HL-60 (cell line): ENCODE measurements around the gene DOCK10.

Experiments used
- DNase-seq, 2 experiments: peaks; one replicate each; pipeline ENCODE4 v3.0.0-alpha.2; 2010 to 2020; ENCODE audit warnings: low read depth in 1 of 2, low spot score in 1 of 2
- H3K27ac ChIP-seq: fragments of 250-450 bp; sonication (Bioruptor Pico); replicated peaks from 2 replicates; pipeline ENCODE4 v1.5.1; 2020; ENCODE audit warnings: mild to moderate bottlenecking, moderate library complexity
- H3K27me3 ChIP-seq: fragments of 250-450 bp; sonication (Bioruptor Pico); 2 replicates; pipeline ENCODE4 v1.5.1; 2021; ENCODE audit warnings: mild to moderate bottlenecking, moderate library complexity; ENCODE audit not compliant: insufficient read depth, poor library complexity, severe bottlenecking
- H3K4me3 ChIP-seq: replicated peaks from 2 replicates; pipeline ENCODE4 v1.5.1; 2011; ENCODE audit warnings: mild to moderate bottlenecking, control low read depth, low read length; ENCODE audit not compliant: insufficient read depth
- CTCF ChIP-seq: IDR thresholded peaks from one replicate; pipeline ENCODE4 v1.5.1; 2011; ENCODE audit warnings: low read length, control low read depth, inconsistent platforms; ENCODE audit not compliant: insufficient read depth
- GABPA ChIP-seq: IDR thresholded peaks from 2 replicates; pipeline ENCODE4 v1.6.1; 2012; ENCODE audit warnings: low read depth
- POLR2AphosphoS5 ChIP-seq: IDR thresholded peaks from 2 replicates; pipeline ENCODE4 v1.6.1; 2012; ENCODE audit warnings: low read depth
- REST ChIP-seq: IDR thresholded peaks from 2 replicates; pipeline ENCODE4 v1.6.1; 2012; ENCODE audit warnings: low read depth; ENCODE audit not compliant: insufficient replicate concordance
- SPI1 ChIP-seq: IDR thresholded peaks from 2 replicates; pipeline ENCODE4 v1.6.1; 2012; ENCODE audit warnings: low read depth, mild to moderate bottlenecking, borderline replicate concordance

Gene DOCK10

GRCh38 chr2:224908818-224909217 lies 133.4 kb downstream of the DOCK10 start:
- H3K4me3 ChIP-seq, result no peak overlapping the region
- H3K27me3 ChIP-seq, result no peaks in the 10 kb centered on the region
- TF ChIP-seq SPI1, result no peak
- TF ChIP-seq REST, result no peak
- no peak for TF ChIP-seq GABPA
- TF ChIP-seq CTCF, result no peak
- no peak for TF ChIP-seq POLR2AphosphoS5
- H3K27ac ChIP-seq, result no peak overlapping the region
- no peak for DNase-seq

GRCh38 chr2:224904381-224904780 lies 137.9 kb downstream of the DOCK10 start:
- Histone ChIP-seq H3K27me3 (no peaks in the 10 kb centered on the region), H3K4me3 (no peak overlapping the region), H3K27ac (no peak overlapping the region)
- no peak for DNase-seq
- TF ChIP-seq POLR2AphosphoS5, result no peak
- TF ChIP-seq CTCF, result no peak
- TF ChIP-seq GABPA, result no peak
- TF ChIP-seq SPI1, result no peak
- no peak for TF ChIP-seq REST

GRCh38 chr2:224903621-224904020 lies 138.6 kb downstream of the DOCK10 start:
- Histone ChIP-seq H3K4me3 (no peak overlapping the region), H3K27ac (no peak overlapping the region), H3K27me3 (no peaks in the 10 kb centered on the region)
- DNase-seq, result no peak
- no peak for TF ChIP-seq CTCF
- no peak for TF ChIP-seq SPI1
- no peak for TF ChIP-seq REST
- TF ChIP-seq GABPA, result no peak
- TF ChIP-seq POLR2AphosphoS5, result no peak
